DND-41 (cell line): Measurements from ENCODE around the gene FBRSL1.

Experiments
- EZH2 ChIP-seq: IDR thresholded peaks from 3 replicates; pipeline ENCODE4 v1.6.1; 2012; ENCODE audit warnings: borderline replicate concordance, low read depth, mild to moderate bottlenecking, moderate library complexity, low read length, inconsistent platforms; ENCODE audit not compliant: severe bottlenecking
- TF ChIP-seq, protein P1 (sequence below): IDR thresholded peaks from 2 replicates; pipeline ENCODE4 v1.5.1; 2012; ENCODE audit warnings: borderline replicate concordance, low read length, moderate library complexity, mild to moderate bottlenecking; ENCODE audit not compliant: poor library complexity, severe bottlenecking; ENCODE audit errors: extremely low read depth

DNA sequence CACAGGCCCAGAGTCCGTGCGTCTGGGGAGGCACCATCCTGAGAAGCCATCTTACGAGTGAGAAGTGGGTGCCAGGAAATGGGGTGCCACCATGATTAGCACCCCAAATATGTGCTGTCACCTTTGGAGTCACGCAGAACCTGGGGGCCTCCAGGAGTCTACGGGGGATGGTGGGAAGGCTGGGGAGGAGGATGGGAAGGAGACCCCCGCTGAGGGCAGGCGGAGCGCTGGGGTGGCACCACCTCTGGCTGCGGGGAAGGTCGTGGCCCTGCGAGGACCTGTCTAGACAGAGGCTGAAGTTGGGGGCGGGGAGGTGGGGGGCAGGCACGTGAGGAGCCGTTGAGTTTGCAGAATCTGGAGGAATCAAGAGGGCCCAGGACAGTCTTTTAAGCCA is 42.6 kb upstream of the FBRSL1 start:
- TF ChIP-seq, protein P1, sequence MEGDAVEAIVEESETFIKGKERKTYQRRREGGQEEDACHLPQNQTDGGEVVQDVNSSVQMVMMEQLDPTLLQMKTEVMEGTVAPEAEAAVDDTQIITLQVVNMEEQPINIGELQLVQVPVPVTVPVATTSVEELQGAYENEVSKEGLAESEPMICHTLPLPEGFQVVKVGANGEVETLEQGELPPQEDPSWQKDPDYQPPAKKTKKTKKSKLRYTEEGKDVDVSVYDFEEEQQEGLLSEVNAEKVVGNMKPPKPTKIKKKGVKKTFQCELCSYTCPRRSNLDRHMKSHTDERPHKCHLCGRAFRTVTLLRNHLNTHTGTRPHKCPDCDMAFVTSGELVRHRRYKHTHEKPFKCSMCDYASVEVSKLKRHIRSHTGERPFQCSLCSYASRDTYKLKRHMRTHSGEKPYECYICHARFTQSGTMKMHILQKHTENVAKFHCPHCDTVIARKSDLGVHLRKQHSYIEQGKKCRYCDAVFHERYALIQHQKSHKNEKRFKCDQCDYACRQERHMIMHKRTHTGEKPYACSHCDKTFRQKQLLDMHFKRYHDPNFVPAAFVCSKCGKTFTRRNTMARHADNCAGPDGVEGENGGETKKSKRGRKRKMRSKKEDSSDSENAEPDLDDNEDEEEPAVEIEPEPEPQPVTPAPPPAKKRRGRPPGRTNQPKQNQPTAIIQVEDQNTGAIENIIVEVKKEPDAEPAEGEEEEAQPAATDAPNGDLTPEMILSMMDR: no peak
- no peak for TF ChIP-seq EZH2
